Endothelial cell of umbilical vein (primary cell): ENCODE data around the gene RBM47.

Source experiments
- EZH2 ChIP-seq: IDR thresholded peaks from 2 replicates; pipeline ENCODE4 v1.6.1; 2012; ENCODE audit warnings: borderline replicate concordance, low read depth, mild to moderate bottlenecking, moderate library complexity, low read length, inconsistent platforms; ENCODE audit not compliant: severe bottlenecking
- MYC ChIP-seq: IDR thresholded peaks from one replicate; pipeline ENCODE4 v1.6.1; 2011; ENCODE audit warnings: mild to moderate bottlenecking, low read depth, low read length
- POLR2A ChIP-seq: IDR thresholded peaks from 2 replicates; pipeline ENCODE4 v1.6.1; 2012; ENCODE audit warnings: low read depth, mild to moderate bottlenecking, control low read depth, low read length
- POLR2AphosphoS5 ChIP-seq: IDR thresholded peaks from 2 replicates; pipeline ENCODE4 v1.6.1; 2012; ENCODE audit warnings: low read depth, mild to moderate bottlenecking, control low read depth, low read length, moderate library complexity; ENCODE audit not compliant: insufficient read depth
- TF ChIP-seq, protein P1 (sequence below), 2 donors: IDR thresholded peaks; 1 replicate in 1 of 2; 2 replicates in 1 of 2; pipeline ENCODE4 v1.5.1; 2011; ENCODE audit warnings: low read length in 2 of 2, mild to moderate bottlenecking in 2 of 2, moderate library complexity in 2 of 2, control low read depth in 1 of 2, inconsistent platforms in 1 of 2, low read depth in 1 of 2; ENCODE audit not compliant: insufficient read depth in 1 of 2; ENCODE audit errors: extremely low read depth in 1 of 2

DNA sequence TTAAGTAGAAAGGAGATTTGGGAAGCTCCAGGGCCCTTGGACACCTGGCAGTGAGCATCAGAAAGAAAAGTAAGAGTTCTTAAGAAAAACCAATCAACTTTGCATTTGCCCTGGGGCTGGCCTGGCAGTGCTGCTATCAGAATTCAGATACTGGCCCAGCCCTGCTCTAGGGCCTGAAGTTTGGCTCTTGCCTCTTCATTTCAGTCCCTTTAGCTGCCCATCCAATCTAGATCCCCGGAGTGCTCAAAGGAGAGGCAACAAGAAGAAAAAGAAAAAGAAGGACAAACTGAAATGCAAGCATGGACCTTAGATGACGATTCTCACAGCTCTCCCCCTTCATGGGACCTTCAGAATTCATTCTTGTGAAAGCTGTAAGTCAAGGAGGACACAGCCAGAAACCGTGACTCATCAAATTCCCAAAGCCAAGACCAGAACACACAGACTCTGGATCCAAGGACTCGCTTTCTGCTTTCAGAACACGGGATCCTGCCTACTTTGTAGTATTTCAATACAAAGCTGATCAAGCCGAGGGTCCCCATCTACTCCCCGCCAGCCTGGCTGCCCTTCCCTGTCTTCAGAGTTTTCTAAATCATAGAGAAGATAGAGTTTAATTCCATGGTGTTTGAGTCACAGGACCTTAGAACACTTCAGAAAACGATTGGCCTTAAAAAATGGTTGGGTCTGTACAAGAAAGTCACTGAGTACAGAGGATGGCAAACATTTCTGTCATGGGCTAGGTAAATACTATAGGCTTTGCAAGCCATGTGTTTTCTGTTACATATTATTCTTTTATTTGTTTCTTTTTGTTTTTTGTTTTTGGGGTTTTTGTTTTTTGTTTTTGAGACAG is 103.7 kb downstream of the RBM47 start:
- no peak for TF ChIP-seq EZH2
- TF ChIP-seq, protein P1, sequence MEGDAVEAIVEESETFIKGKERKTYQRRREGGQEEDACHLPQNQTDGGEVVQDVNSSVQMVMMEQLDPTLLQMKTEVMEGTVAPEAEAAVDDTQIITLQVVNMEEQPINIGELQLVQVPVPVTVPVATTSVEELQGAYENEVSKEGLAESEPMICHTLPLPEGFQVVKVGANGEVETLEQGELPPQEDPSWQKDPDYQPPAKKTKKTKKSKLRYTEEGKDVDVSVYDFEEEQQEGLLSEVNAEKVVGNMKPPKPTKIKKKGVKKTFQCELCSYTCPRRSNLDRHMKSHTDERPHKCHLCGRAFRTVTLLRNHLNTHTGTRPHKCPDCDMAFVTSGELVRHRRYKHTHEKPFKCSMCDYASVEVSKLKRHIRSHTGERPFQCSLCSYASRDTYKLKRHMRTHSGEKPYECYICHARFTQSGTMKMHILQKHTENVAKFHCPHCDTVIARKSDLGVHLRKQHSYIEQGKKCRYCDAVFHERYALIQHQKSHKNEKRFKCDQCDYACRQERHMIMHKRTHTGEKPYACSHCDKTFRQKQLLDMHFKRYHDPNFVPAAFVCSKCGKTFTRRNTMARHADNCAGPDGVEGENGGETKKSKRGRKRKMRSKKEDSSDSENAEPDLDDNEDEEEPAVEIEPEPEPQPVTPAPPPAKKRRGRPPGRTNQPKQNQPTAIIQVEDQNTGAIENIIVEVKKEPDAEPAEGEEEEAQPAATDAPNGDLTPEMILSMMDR (IDR thresholded peaks at IDR 0.05; ENCODE audit: extremely low read depth in 1 of 2, insufficient read depth in 1 of 2, low read depth in 1 of 2, low read length in 2 of 2) = no peak
- TF ChIP-seq POLR2A = no peak
- no peak for TF ChIP-seq MYC
- no peak for TF ChIP-seq POLR2AphosphoS5
